Thyroid gland (tissue), 4 donors: ENCODE measurements around the gene NTF3.

Experiments
- CTCF ChIP-seq, 6 experiments: fragments of 200-600 bp in 3 of 6; fragments of 450-650 bp in 3 of 6; sonication (generic) in 3 of 6; IDR thresholded peaks; one replicate each; pipeline ENCODE4 v1.5.1; 2016 to 2019; ENCODE audit warnings: antibody characterized with exemption in 6 of 6, mild to moderate bottlenecking in 2 of 6, inconsistent platforms in 1 of 6, moderate library complexity in 1 of 6
- POLR2A ChIP-seq, 2 donors: fragments of 450-650 bp; IDR thresholded peaks; one replicate each; pipeline ENCODE4 v1.6.1; 2017; ENCODE audit warnings: antibody characterized with exemption in 2 of 2, mild to moderate bottlenecking in 2 of 2, moderate library complexity in 1 of 2

- TF ChIP-seq CTCF (IDR thresholded peaks at IDR 0.05) (no peak), POLR2A (IDR thresholded peaks at IDR 0.05) (no peak)
Measured at GRCh38 chr12:5395443-5396271, 36.3 kb upstream of the NTF3 start.
